HepG2 (cell line): ENCODE data around the gene ZNF248. TPM values are rescaled to one million over a fixed set of nuclear protein-coding genes. Genes with fewer than 3 reads are reported as not detected.

Experiments
- ETV6 ChIP-seq: sonication (generic); formaldehyde crosslinking; conservative IDR thresholded peaks from 2 replicates; pipeline ENCODE4 v1.4.0; 2020; ENCODE audit warnings: missing genetic modification reagents
- ZBTB26 ChIP-seq: IDR thresholded peaks from 2 replicates; pipeline ENCODE4 v1.6.1; 2016; ENCODE audit warnings: missing compliant biosample characterization, missing genetic modification reagents, borderline replicate concordance
- polyA plus RNA-seq, 8 experiments: library from polyadenylated mRNA; depleted of rRNA in 3 of 8; stranded (reverse) in 7 of 8; unstranded in 1 of 8; fragments of >200 nt; fragmentation: Illumina TruSeq in 4 of 8; extraction: Trizol in 4 of 8; gene quantifications; 2 replicates each; pipeline versions ENCODE4 v1.2.1 to v1.2.3, GENCODE V29; 2011 to 2016; ENCODE audit warnings: low read depth in 4 of 8, missing spikeins in 1 of 8, mixed read lengths in 1 of 8; ENCODE audit not compliant: insufficient read depth in 1 of 8
- total RNA-seq, 5 experiments: library from RNA; depleted of rRNA; stranded (reverse); fragments of >200 nt; fragmentation: Illumina TruSeq; extraction: Trizol; gene quantifications; 2 replicates each; pipeline ENCODE4 v1.2.3, GENCODE V29; 2016; ENCODE audit warnings: low read depth in 1 of 5
- TF ChIP-seq, protein P1 (sequence below), 2 experiments: fragments of 450-650 bp in 1 of 2; sonication (generic) in 1 of 2; formaldehyde crosslinking in 1 of 2; IDR thresholded peaks; 2 replicates each; pipeline versions ENCODE4 v1.6.1 to v1.8.0; 2016 to 2022; ENCODE audit warnings: antibody characterized with exemption in 1 of 2, mild to moderate bottlenecking in 1 of 2, missing genetic modification reagents in 1 of 2
- TF ChIP-seq, protein P2 (sequence below): sonication (generic); formaldehyde crosslinking; conservative IDR thresholded peaks from 2 replicates; pipeline ENCODE4 v1.4.0; 2020; ENCODE audit warnings: missing genetic modification reagents

Gene ZNF248
- total and polyA plus RNA-seq, 2 of the 13 experiments (the other 11 are each of a cell fraction or from before 2014, with no cell fraction given), result 12.8 to 13.3 TPM

GRCh38 chr10:37872955-37873354 lies 15.5 kb upstream of the ZNF248 start (continued):
- TF ChIP-seq, protein P1, sequence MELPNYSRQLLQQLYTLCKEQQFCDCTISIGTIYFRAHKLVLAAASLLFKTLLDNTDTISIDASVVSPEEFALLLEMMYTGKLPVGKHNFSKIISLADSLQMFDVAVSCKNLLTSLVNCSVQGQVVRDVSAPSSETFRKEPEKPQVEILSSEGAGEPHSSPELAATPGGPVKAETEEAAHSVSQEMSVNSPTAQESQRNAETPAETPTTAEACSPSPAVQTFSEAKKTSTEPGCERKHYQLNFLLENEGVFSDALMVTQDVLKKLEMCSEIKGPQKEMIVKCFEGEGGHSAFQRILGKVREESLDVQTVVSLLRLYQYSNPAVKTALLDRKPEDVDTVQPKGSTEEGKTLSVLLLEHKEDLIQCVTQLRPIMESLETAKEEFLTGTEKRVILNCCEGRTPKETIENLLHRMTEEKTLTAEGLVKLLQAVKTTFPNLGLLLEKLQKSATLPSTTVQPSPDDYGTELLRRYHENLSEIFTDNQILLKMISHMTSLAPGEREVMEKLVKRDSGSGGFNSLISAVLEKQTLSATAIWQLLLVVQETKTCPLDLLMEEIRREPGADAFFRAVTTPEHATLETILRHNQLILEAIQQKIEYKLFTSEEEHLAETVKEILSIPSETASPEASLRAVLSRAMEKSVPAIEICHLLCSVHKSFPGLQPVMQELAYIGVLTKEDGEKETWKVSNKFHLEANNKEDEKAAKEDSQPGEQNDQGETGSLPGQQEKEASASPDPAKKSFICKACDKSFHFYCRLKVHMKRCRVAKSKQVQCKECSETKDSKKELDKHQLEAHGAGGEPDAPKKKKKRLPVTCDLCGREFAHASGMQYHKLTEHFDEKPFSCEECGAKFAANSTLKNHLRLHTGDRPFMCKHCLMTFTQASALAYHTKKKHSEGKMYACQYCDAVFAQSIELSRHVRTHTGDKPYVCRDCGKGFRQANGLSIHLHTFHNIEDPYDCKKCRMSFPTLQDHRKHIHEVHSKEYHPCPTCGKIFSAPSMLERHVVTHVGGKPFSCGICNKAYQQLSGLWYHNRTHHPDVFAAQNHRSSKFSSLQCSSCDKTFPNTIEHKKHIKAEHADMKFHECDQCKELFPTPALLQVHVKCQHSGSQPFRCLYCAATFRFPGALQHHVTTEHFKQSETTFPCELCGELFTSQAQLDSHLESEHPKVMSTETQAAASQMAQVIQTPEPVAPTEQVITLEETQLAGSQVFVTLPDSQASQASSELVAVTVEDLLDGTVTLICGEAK (IDR thresholded peaks at IDR 0.05), result no peak
- TF ChIP-seq, protein P1 (CRISPR knock-in tag; IDR thresholded peaks at IDR 0.05), result no peak
- no peak for TF ChIP-seq ZBTB26 (CRISPR knock-in tag)
- no peak for TF ChIP-seq ETV6 (CRISPR knock-in tag)
- TF ChIP-seq, protein P2, sequence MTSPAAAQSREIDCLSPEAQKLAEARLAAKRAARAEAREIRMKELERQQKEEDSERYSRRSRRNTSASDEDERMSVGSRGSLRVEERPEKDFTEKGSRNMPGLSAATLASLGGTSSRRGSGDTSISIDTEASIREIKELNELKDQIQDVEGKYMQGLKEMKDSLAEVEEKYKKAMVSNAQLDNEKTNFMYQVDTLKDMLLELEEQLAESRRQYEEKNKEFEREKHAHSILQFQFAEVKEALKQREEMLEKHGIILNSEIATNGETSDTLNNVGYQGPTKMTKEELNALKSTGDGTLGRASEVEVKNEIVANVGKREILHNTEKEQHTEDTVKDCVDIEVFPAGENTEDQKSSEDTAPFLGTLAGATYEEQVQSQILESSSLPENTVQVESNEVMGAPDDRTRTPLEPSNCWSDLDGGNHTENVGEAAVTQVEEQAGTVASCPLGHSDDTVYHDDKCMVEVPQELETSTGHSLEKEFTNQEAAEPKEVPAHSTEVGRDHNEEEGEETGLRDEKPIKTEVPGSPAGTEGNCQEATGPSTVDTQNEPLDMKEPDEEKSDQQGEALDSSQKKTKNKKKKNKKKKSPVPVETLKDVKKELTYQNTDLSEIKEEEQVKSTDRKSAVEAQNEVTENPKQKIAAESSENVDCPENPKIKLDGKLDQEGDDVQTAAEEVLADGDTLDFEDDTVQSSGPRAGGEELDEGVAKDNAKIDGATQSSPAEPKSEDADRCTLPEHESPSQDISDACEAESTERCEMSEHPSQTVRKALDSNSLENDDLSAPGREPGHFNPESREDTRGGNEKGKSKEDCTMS (CRISPR knock-in tag), result no peak
- TF ChIP-seq, all 625 proteins: peak for 0
